Ovary (tissue), 9 donors: ENCODE results near the gene DAPL1. TPM values are rescaled to one million over a fixed set of nuclear protein-coding genes. Genes with fewer than 3 reads are reported as not detected.

Source experiments
- DNase-seq, 5 donors: peaks; one replicate each; pipeline ENCODE4 v3.0.0-alpha.2; 2019 to 2020
- H3K27ac ChIP-seq, 2 donors: fragments of 200-600 bp; one replicate each; pipeline versions ENCODE4 v1.5.1 to v1.8.0; 2019 to 2022
- H3K27me3 ChIP-seq: fragments of 200-600 bp; one replicate; pipeline ENCODE4 v1.8.0; 2022
- H3K36me3 ChIP-seq: fragments of 200-600 bp; sonication (generic); one replicate; pipeline ENCODE4 v1.5.1; 2019
- H3K4me1 ChIP-seq: one replicate; pipeline ENCODE4 v1.8.1; 2013; ENCODE audit warnings: mild to moderate bottlenecking, moderate library complexity; ENCODE audit not compliant: insufficient read depth
- H3K4me3 ChIP-seq: fragments of 200-600 bp; sonication (generic); one replicate; pipeline ENCODE4 v1.5.1; 2017
- H3K9me3 ChIP-seq, 2 donors: fragments of 200-600 bp in 1 of 2; sonication (generic) in 1 of 2; one replicate each; pipeline versions ENCODE4 v1.5.1 to v1.8.1; 2013 to 2019; ENCODE audit warnings: mild to moderate bottlenecking in 1 of 2, moderate library complexity in 1 of 2
- CTCF ChIP-seq, 3 donors: fragments of 450-650 bp in 2 of 3; fragments of 200-600 bp in 1 of 3; IDR thresholded peaks; one replicate each; pipeline versions ENCODE4 v1.5.1 to v1.8.0; 2016 to 2022; ENCODE audit warnings: antibody characterized with exemption in 3 of 3, mild to moderate bottlenecking in 1 of 3
- EP300 ChIP-seq: sonication (generic); formaldehyde crosslinking; IDR thresholded peaks from one replicate; pipeline ENCODE4 v1.6.1; 2017; ENCODE audit warnings: antibody characterized with exemption
- POLR2A ChIP-seq: fragments of 450-650 bp; IDR thresholded peaks from one replicate; pipeline ENCODE4 v1.6.1; 2017; ENCODE audit warnings: antibody characterized with exemption, mild to moderate bottlenecking, moderate library complexity
- WGBS, 3 donors: extraction: QIAGEN DNeasy Blood & Tissue Kit in 1 of 3; methylation state at CpG; one replicate each; pipeline versions ENCODE4 v1.1.5 to v1.1.7; 2013 to 2017; 5-methylcytosine and 5-hydroxymethylcytosine counted together
- intact Hi-C, 4 donors: fragments of 100-400 bp; cut with DNase I; formaldehyde crosslinking; loops; one replicate each; pipeline versions ENCODE4 v1.11.0 to v1.15.1; 2022 to 2023
- polyA plus RNA-seq, 2 donors: library from polyadenylated mRNA; stranded (reverse); fragments of 200-250 nt in 1 of 2; fragments of 350-450 nt in 1 of 2; fragmentation: Illumina TruSeq in 1 of 2; extraction: RNeasy Lipid Tissue Mini Kit (QIAGEN cat#74804) in 1 of 2; gene quantifications; one replicate each; pipeline ENCODE4 v1.2.3, GENCODE V29; 2013 to 2014
- total RNA-seq, 7 donors: library from RNA; depleted of rRNA in 2 of 7; stranded (reverse); fragments of >200 nt in 2 of 7; fragmentation: NEBNext Ultra II Directional in 3 of 7; extraction: Animal tissue kit (Norgen Biotek cat#: 25700) in 3 of 7; gene quantifications; one replicate each; pipeline versions ENCODE4 v1.1.0 to v1.2.4, GENCODE V29; 2016 to 2023
- donor health status: DM: no; HTN: no; CAD: no; lungs with moderate emphysema.
- donor health status: DM: no; HTN: no; CAD: no.
- donor health status: Bipolar disorder and iron deficiency.
- donor health status: DM: yes; HTN: yes; CAD: no.
- donor health status: DM: no; HTN: no; CAD: no.
- donor health status: DM: yes; HTN: yes; CAD: no.

The DAPL1 gene
- total and polyA plus RNA-seq, 9 donors = 1.2 to 64.2 (median 3.7) TPM; not detected in 2

GRCh38 chr2:158818511-158818910, 23.4 kb downstream of the DAPL1 start:
- H3K27ac ChIP-seq = no peak overlapping the region
- no peak overlapping the region for H3K4me3 ChIP-seq
- H3K36me3 ChIP-seq = no peaks in the 10 kb centered on the region
- no peaks in the 10 kb centered on the region for H3K9me3 ChIP-seq
- 72 to 80% (median 78%) methylated on average over 3 of the region's 3 CpGs for WGBS, 3 donors
- H3K4me1 ChIP-seq = no peaks in the 10 kb centered on the region
- no peak for DNase-seq
- no peaks in the 10 kb centered on the region for H3K27me3 ChIP-seq
- intact Hi-C loops = no loop called here
- TF ChIP-seq CTCF (IDR thresholded peaks at IDR 0.05) (no peak), POLR2A (no peak), EP300 (no peak)

- Histone ChIP-seq H3K36me3 (no peaks in the 10 kb centered on the region), H3K4me3 (no peak overlapping the region), H3K9me3 (no peaks in the 10 kb centered on the region), H3K27me3 (no peaks in the 10 kb centered on the region), H3K27ac (no peak overlapping the region), H3K4me1 (no peaks in the 10 kb centered on the region)
- no peak for DNase-seq
- TF ChIP-seq POLR2A (no peak), EP300 (no peak), CTCF (IDR thresholded peaks at IDR 0.05) (no peak)
- intact Hi-C loops = loop anchor here in 1 of 4 donors (5.0 kb wide), 1 partner anchor 210 kb away; no protein-coding TSS in a partner anchor
- 63 to 86% (median 84%) methylated on average over 13 of the region's 13 CpGs for WGBS, 3 donors
Observed at GRCh38 chr2:158822193-158822592, 27.1 kb downstream of the DAPL1 start.

- DNase-seq = no peak
- H3K36me3 ChIP-seq = no peaks in the 10 kb centered on the region
- H3K4me1 ChIP-seq = peaks cover 2% of the 10 kb centered on the region
- H3K27me3 ChIP-seq = no peaks in the 10 kb centered on the region
- H3K27ac ChIP-seq = no peak overlapping the region
- 70 to 79% (median 71%) methylated on average over 10 of the region's 10 CpGs for WGBS, 3 donors
- H3K4me3 ChIP-seq = no peak overlapping the region
- H3K9me3 ChIP-seq = no peaks in the 10 kb centered on the region
- no peak for TF ChIP-seq EP300
- TF ChIP-seq CTCF (IDR thresholded peaks at IDR 0.05) = no peak
- TF ChIP-seq POLR2A = no peak
- intact Hi-C loops = loop anchor here in 1 of 4 donors (5.0 kb wide), 1 partner anchor 209 kb away; no protein-coding TSS in a partner anchor
Observed at GRCh38 chr2:158823486-158824237, 28.5 kb downstream of the DAPL1 start.

GRCh38 chr2:158825021-158825420, 29.9 kb downstream of the DAPL1 start:
- Histone ChIP-seq H3K36me3 (no peaks in the 10 kb centered on the region), H3K4me1 (peaks cover 7% of the 10 kb centered on the region), H3K4me3 (no peak overlapping the region), H3K27me3 (no peaks in the 10 kb centered on the region), H3K9me3 (no peaks in the 10 kb centered on the region), H3K27ac (no peak overlapping the region)
- intact Hi-C loops = no loop called here
- 91 to 94% (median 92%) methylated on average over 3 of the region's 3 CpGs for WGBS, 3 donors
- DNase-seq = no peak
- TF ChIP-seq EP300 = no peak
- no peak for TF ChIP-seq POLR2A
- no peak for TF ChIP-seq CTCF (IDR thresholded peaks at IDR 0.05)
